NT2/D1 (cell line): Measurements from ENCODE around the gene HSFX2.

Source experiments
- SUZ12 ChIP-seq: IDR thresholded peaks from 2 replicates; pipeline ENCODE4 v1.6.1; 2011; ENCODE audit not compliant: insufficient read length, insufficient read depth; ENCODE audit errors: extremely low read depth
- YY1 ChIP-seq: IDR thresholded peaks from 2 replicates; pipeline ENCODE4 v1.6.1; 2011; ENCODE audit not compliant: insufficient read length, insufficient read depth

DNA sequence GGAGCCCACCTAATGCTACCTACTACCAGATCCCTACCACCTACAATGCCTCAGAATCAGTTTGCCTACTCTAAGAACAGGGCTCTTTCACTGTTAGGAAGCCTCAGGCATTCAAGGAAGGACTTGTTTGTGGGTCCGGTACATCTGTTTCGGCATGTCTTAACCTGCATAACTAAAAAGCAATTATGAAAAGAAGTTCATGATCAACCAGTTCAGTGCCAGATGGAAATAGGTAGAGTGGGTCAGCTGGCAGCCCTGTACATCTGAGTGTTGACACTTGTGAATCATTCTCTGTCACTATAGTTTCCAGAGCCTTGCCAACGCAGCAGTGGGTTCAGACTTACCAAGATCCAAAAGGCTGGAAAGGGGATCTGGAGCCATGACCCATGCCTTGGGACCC lies 33.2 kb upstream of the HSFX2 start:
- no peak for TF ChIP-seq YY1
- no peak for TF ChIP-seq SUZ12
